H9 (cell line): ENCODE measurements around the gene ETV6. TPM values are rescaled to one million over a fixed set of nuclear protein-coding genes. Genes with fewer than 3 reads are reported as not detected.

ENCODE experiments used
- DNase-seq: peaks from one replicate; pipeline ENCODE4 v3.0.0-alpha.2; 2017
- H2AFZ ChIP-seq: one replicate; pipeline ENCODE4 v1.6.1; 2013; ENCODE audit warnings: mild to moderate bottlenecking, low read length, control low read depth, moderate library complexity
- H2AK5ac ChIP-seq: 2 replicates; pipeline ENCODE4 v1.6.1; 2013; ENCODE audit warnings: low read length, control low read depth, mixed read lengths; ENCODE audit not compliant: insufficient read length
- H2BK120ac ChIP-seq: one replicate; pipeline ENCODE4 v1.6.1; 2013; ENCODE audit warnings: low read depth, mild to moderate bottlenecking, low read length, control low read depth, inconsistent platforms; ENCODE audit not compliant: poor library complexity, severe bottlenecking
- H2BK12ac ChIP-seq: 2 replicates; pipeline ENCODE4 v1.6.1; 2013; ENCODE audit warnings: low read length, control low read depth, mixed read lengths, low read depth; ENCODE audit not compliant: insufficient read length
- H2BK15ac ChIP-seq: 2 replicates; pipeline ENCODE4 v1.6.1; 2013; ENCODE audit warnings: low read depth, low read length, control low read depth
- H2BK20ac ChIP-seq: one replicate; pipeline ENCODE4 v1.6.1; 2013; ENCODE audit warnings: low read depth, mild to moderate bottlenecking, low read length, control low read depth, inconsistent platforms; ENCODE audit not compliant: poor library complexity, severe bottlenecking
- H2BK5ac ChIP-seq: 2 replicates; pipeline ENCODE4 v1.6.1; 2013; ENCODE audit warnings: low read length, control low read depth, mixed read lengths; ENCODE audit not compliant: insufficient read length
- H3K14ac ChIP-seq: 2 replicates; pipeline ENCODE4 v1.6.1; 2013; ENCODE audit warnings: low read length, control low read depth; ENCODE audit not compliant: insufficient read depth
- H3K18ac ChIP-seq: 2 replicates; pipeline ENCODE4 v1.6.1; 2013; ENCODE audit warnings: low read depth, mild to moderate bottlenecking, mixed read lengths, low read length, control low read depth; ENCODE audit not compliant: insufficient read length
- H3K23ac ChIP-seq: 2 replicates; pipeline ENCODE4 v1.6.1; 2013; ENCODE audit warnings: low read length, control low read depth, mixed read lengths, low read depth; ENCODE audit not compliant: insufficient read length
- H3K23me2 ChIP-seq: 2 replicates; pipeline ENCODE4 v1.6.1; 2013; ENCODE audit warnings: low read depth, mild to moderate bottlenecking, mixed read lengths, low read length, control low read depth; ENCODE audit not compliant: insufficient read length, poor library complexity, severe bottlenecking
- H3K27ac ChIP-seq: 2 replicates; pipeline ENCODE4 v1.5.1; 2013; ENCODE audit warnings: low read length, control low read depth, mixed read lengths, low read depth; ENCODE audit not compliant: insufficient read length
- H3K27me3 ChIP-seq: 2 replicates; pipeline ENCODE4 v1.6.1; 2013; ENCODE audit warnings: low read length, control low read depth, inconsistent platforms; ENCODE audit not compliant: insufficient read depth
- H3K4ac ChIP-seq: 2 replicates; pipeline ENCODE4 v1.6.1; 2013; ENCODE audit warnings: low read depth, mild to moderate bottlenecking, control low read depth, inconsistent platforms, low read length, moderate library complexity
- H3K4me1 ChIP-seq: 2 replicates; pipeline ENCODE4 v1.6.1; 2013; ENCODE audit warnings: low read length, control low read depth, inconsistent platforms; ENCODE audit not compliant: insufficient read depth
- H3K4me2 ChIP-seq: 2 replicates; pipeline ENCODE4 v1.6.1; 2013; ENCODE audit warnings: low read length, control low read depth, mixed read lengths; ENCODE audit not compliant: insufficient read length, insufficient read depth
- H3K56ac ChIP-seq: 2 replicates; pipeline ENCODE4 v1.6.1; 2013; ENCODE audit warnings: low read depth, mild to moderate bottlenecking, mixed read lengths, low read length, control low read depth; ENCODE audit not compliant: insufficient read length
- H3K79me1 ChIP-seq: 2 replicates; pipeline ENCODE4 v1.6.1; 2013; ENCODE audit warnings: low read depth, mild to moderate bottlenecking, moderate library complexity, low read length, control low read depth, inconsistent platforms; ENCODE audit not compliant: insufficient read depth, poor library complexity, severe bottlenecking
- H3K79me2 ChIP-seq: 2 replicates; pipeline ENCODE4 v1.6.1; 2013; ENCODE audit warnings: low read length, control low read depth, inconsistent platforms; ENCODE audit not compliant: insufficient read depth
- H3K9ac ChIP-seq: 2 replicates; pipeline ENCODE4 v1.6.1; 2013; ENCODE audit warnings: low read length, control low read depth, mixed read lengths; ENCODE audit not compliant: insufficient read length; ENCODE audit errors: extremely low read depth
- H3K9me3 ChIP-seq: one replicate; pipeline ENCODE4 v1.6.1; 2013; ENCODE audit warnings: low read depth, low read length, inconsistent platforms; ENCODE audit not compliant: control insufficient read depth
- H3T11ph ChIP-seq: one replicate; pipeline ENCODE4 v1.6.1; 2013; ENCODE audit warnings: mild to moderate bottlenecking, low read length, control low read depth, inconsistent platforms
- H4K20me1 ChIP-seq: one replicate; pipeline ENCODE4 v1.6.1; 2013; ENCODE audit not compliant: control insufficient read depth, insufficient read length, insufficient read depth
- H4K5ac ChIP-seq: 2 replicates; pipeline ENCODE4 v1.6.1; 2013; ENCODE audit warnings: low read depth, mild to moderate bottlenecking, mixed read lengths, low read length, control low read depth; ENCODE audit not compliant: insufficient read length
- H4K8ac ChIP-seq: replicated peaks from 2 replicates; pipeline ENCODE4 v1.6.1; 2013; ENCODE audit warnings: low read length, control low read depth, mixed read lengths, low read depth; ENCODE audit not compliant: insufficient read length
- H4K91ac ChIP-seq: 2 replicates; pipeline ENCODE4 v1.6.1; 2013; ENCODE audit warnings: low read depth, mild to moderate bottlenecking, moderate library complexity, mixed read lengths, low read length, control low read depth; ENCODE audit not compliant: insufficient read length
- H3K27ac Mint-ChIP-seq, 3 experiments: 2 replicates in 2 of 3; 3 replicates in 1 of 3; pipeline ENCODE4 v1.8.0; 2020 to 2021; ENCODE audit warnings: mixed read lengths in 3 of 3, mild to moderate bottlenecking in 1 of 3, moderate library complexity in 1 of 3
- H3K27me3 Mint-ChIP-seq: 2 replicates; pipeline ENCODE4 v1.8.0; 2021; ENCODE audit warnings: low read depth, mild to moderate bottlenecking, moderate library complexity, mixed read lengths
- H3K36me3 Mint-ChIP-seq, 3 experiments: 2 replicates in 2 of 3; 3 replicates in 1 of 3; pipeline ENCODE4 v1.8.0; 2020 to 2021; ENCODE audit warnings: low read depth in 3 of 3, mixed read lengths in 3 of 3; ENCODE audit not compliant: insufficient read depth in 1 of 3
- H3K4me1 Mint-ChIP-seq, 2 experiments: 2 replicates each; pipeline ENCODE4 v1.8.0; 2020; ENCODE audit warnings: mixed read lengths in 2 of 2
- H3K4me3 Mint-ChIP-seq, 2 experiments: 2 replicates in 1 of 2; 3 replicates in 1 of 2; pipeline ENCODE4 v1.8.0; 2020 to 2021; ENCODE audit warnings: mild to moderate bottlenecking in 2 of 2, mixed read lengths in 2 of 2, moderate library complexity in 1 of 2
- H3K9me3 Mint-ChIP-seq, 2 experiments: 2 replicates in 1 of 2; 3 replicates in 1 of 2; pipeline ENCODE4 v1.8.0; 2020; ENCODE audit warnings: mild to moderate bottlenecking in 2 of 2, mixed read lengths in 2 of 2, moderate library complexity in 1 of 2
- WGBS: extraction: QIAGEN DNeasy Blood & Tissue Kit; methylation state at CpG from one replicate; pipeline ENCODE4 v1.1.7; 2013; ENCODE audit warnings: missing lambda C conversion rate, low lambda C conversion rate, mixed read lengths; ENCODE audit not compliant: insufficient read length; ENCODE audit errors: extremely low coverage; 5-methylcytosine and 5-hydroxymethylcytosine counted together
- total RNA-seq: library from RNA; stranded (reverse); gene quantifications from 2 replicates; pipeline ENCODE4 v1.2.1, GENCODE V29; 2021
- TF ChIP-seq, protein P1 (sequence below): fragments of 200-600 bp; sonication (generic); conservative IDR thresholded peaks from 3 replicates; pipeline ENCODE4 v1.8.0; 2021; ENCODE audit warnings: antibody characterized with exemption, mild to moderate bottlenecking

Gene ETV6
- total RNA-seq, 1 experiment from 2014 or later = 28.7 TPM

DNA sequence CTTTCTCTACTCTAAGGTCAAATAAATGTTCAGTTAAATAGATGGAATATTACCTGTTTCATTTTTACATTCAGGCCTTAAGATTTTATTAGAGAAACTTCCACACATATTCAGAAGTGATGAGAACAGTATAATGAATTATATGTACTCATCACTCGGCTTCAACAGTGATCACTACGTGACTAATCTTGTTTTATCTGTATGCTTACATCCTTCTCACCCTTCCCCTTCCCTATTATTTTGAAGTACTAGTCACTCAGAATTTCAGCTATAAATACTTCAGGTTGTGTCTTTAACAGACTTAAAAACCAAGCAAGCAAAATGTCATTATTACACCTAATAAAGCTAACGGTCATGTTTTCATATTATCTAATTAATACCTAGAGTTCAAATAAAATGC lies 34.9 kb downstream of the ETV6 start:
- H2BK15ac ChIP-seq = no peak overlapping the region

More for the DNA sequence above, 34.9 kb downstream of the ETV6 start:
- H3K4me3 Mint-ChIP-seq = no peak overlapping the region
- no peak overlapping the region for H3K18ac ChIP-seq
- H3K56ac ChIP-seq = no peak overlapping the region
- no peak overlapping the region for H3K14ac ChIP-seq
- no peak overlapping the region for H4K8ac ChIP-seq
- H3K27me3 Mint-ChIP-seq = no peaks in the 10 kb centered on the region
- H3T11ph ChIP-seq = no peak overlapping the region
- no peak overlapping the region for H3K27ac Mint-ChIP-seq
- no peak overlapping the region for H2BK5ac ChIP-seq
- no peaks in the 10 kb centered on the region for H4K20me1 ChIP-seq
- H3K23ac ChIP-seq = no peak overlapping the region
- peaks cover 0 to 5% of the 10 kb centered on the region in 2 experiments; a peak in 2 of 5 replicates for H3K9me3 Mint-ChIP-seq
- H3K23me2 ChIP-seq = no peaks in the 10 kb centered on the region
- no peak overlapping the region for H2AK5ac ChIP-seq
- H3K4me1 ChIP-seq = peaks cover 2% of the 10 kb centered on the region
- H3K4ac ChIP-seq = no peak overlapping the region
- no peak overlapping the region for H3K4me2 ChIP-seq
- H2AFZ ChIP-seq = no peak overlapping the region
- no peak overlapping the region for H2BK20ac ChIP-seq
- WGBS = no CpG with 5 or more reads among the region's 3 CpGs
- no peaks in the 10 kb centered on the region for H3K79me1 ChIP-seq
- no peaks in the 10 kb centered on the region for H3K27me3 ChIP-seq
- no peak overlapping the region for H3K27ac ChIP-seq
- H4K91ac ChIP-seq = no peak overlapping the region
- no peak overlapping the region for H4K5ac ChIP-seq
- H3K9ac ChIP-seq = no peak overlapping the region
- H2BK12ac ChIP-seq = no peak overlapping the region
- H3K9me3 ChIP-seq = no peaks in the 10 kb centered on the region
- H3K79me2 ChIP-seq = no peaks in the 10 kb centered on the region
- H2BK120ac ChIP-seq = no peak overlapping the region
- no peak for DNase-seq
- TF ChIP-seq, protein P1, sequence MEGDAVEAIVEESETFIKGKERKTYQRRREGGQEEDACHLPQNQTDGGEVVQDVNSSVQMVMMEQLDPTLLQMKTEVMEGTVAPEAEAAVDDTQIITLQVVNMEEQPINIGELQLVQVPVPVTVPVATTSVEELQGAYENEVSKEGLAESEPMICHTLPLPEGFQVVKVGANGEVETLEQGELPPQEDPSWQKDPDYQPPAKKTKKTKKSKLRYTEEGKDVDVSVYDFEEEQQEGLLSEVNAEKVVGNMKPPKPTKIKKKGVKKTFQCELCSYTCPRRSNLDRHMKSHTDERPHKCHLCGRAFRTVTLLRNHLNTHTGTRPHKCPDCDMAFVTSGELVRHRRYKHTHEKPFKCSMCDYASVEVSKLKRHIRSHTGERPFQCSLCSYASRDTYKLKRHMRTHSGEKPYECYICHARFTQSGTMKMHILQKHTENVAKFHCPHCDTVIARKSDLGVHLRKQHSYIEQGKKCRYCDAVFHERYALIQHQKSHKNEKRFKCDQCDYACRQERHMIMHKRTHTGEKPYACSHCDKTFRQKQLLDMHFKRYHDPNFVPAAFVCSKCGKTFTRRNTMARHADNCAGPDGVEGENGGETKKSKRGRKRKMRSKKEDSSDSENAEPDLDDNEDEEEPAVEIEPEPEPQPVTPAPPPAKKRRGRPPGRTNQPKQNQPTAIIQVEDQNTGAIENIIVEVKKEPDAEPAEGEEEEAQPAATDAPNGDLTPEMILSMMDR = no peak
- peaks cover 22 to 23% of the 10 kb centered on the region in 2 experiments for H3K4me1 Mint-ChIP-seq
- H3K36me3 Mint-ChIP-seq = peaks cover 0 to 6% (median 2%) of the 10 kb centered on the region in 3 experiments; a peak in 3 of 7 replicates
